CD4-positive, alpha-beta T cell treated with Interleukin-4 for 4 hours (primary cell): Measurements from ENCODE around the gene COX10.
"Not testable (repeated sequence)": the region's sequence is repeated elsewhere in the genome, so short reads cannot be mapped to it uniquely, and the experiment has no call there.

Source experiments
- DNase-seq: peaks from one replicate; pipeline ENCODE4 v3.0.0-alpha.2; 2020

The COX10 gene

GRCh38 chr17:14125518-14126137 lies 56.3 kb downstream of the COX10 start:
- no peak for DNase-seq

GRCh38 chr17:14133104-14133503 lies 63.8 kb downstream of the COX10 start:
- DNase-seq, result no peak

- no peak for DNase-seq
Observed at GRCh38 chr17:14134456-14134855, 65.2 kb downstream of the COX10 start.

GRCh38 chr17:14135906-14136590 lies 66.7 kb downstream of the COX10 start:
- DNase-seq, result no peak

GRCh38 chr17:14138649-14139048 lies 69.3 kb downstream of the COX10 start:
- DNase-seq, result no peak

- no peak for DNase-seq
Observed at GRCh38 chr17:14143688-14144087, 74.4 kb downstream of the COX10 start.

GRCh38 chr17:14144508-14144907 lies 75.2 kb downstream of the COX10 start:
- DNase-seq, result no peak

GRCh38 chr17:14149751-14150150 lies 80.4 kb downstream of the COX10 start:
- DNase-seq, result no peak

GRCh38 chr17:14150619-14151018 lies 81.3 kb downstream of the COX10 start:
- DNase-seq, result no peak

GRCh38 chr17:14152721-14153120 lies 83.4 kb downstream of the COX10 start:
- no peak for DNase-seq

- no peak for DNase-seq
Observed at GRCh38 chr17:14153374-14153773, 84.1 kb downstream of the COX10 start.

GRCh38 chr17:14156689-14157088 lies 87.4 kb downstream of the COX10 start:
- no peak for DNase-seq

GRCh38 chr17:14157822-14158221 lies 88.5 kb downstream of the COX10 start:
- no peak for DNase-seq

GRCh38 chr17:14158707-14159106 lies 89.4 kb downstream of the COX10 start:
- DNase-seq, result no peak

GRCh38 chr17:14161419-14161818 lies 92.1 kb downstream of the COX10 start:
- DNase-seq, result no peak

- no peak for DNase-seq
Observed at GRCh38 chr17:14165616-14166015, 96.3 kb downstream of the COX10 start.

GRCh38 chr17:14167831-14168230 lies 98.5 kb downstream of the COX10 start:
- DNase-seq, result not testable (repeated sequence)

GRCh38 chr17:14168582-14168981 lies 99.3 kb downstream of the COX10 start:
- DNase-seq, result no peak

- DNase-seq, result no peak
Observed at GRCh38 chr17:14169287-14169686, 100.0 kb downstream of the COX10 start.

GRCh38 chr17:14169901-14170300 lies 100.6 kb downstream of the COX10 start:
- no peak for DNase-seq

GRCh38 chr17:14176989-14177388 lies 107.7 kb downstream of the COX10 start:
- not testable (repeated sequence) for DNase-seq

- not testable (repeated sequence) for DNase-seq
Observed at GRCh38 chr17:14177801-14178200, 108.5 kb downstream of the COX10 start.

GRCh38 chr17:14179951-14180350 lies 110.6 kb downstream of the COX10 start:
- DNase-seq, result not testable (repeated sequence)

- DNase-seq, result not testable (repeated sequence)
Observed at GRCh38 chr17:14182084-14182483, 112.8 kb downstream of the COX10 start.

GRCh38 chr17:14184536-14184935 lies 115.2 kb downstream of the COX10 start:
- not testable (repeated sequence) for DNase-seq
